Glutamatergic neuron (in vitro differentiated cells): ENCODE measurements around the gene NES. TPM values are rescaled to one million over a fixed set of nuclear protein-coding genes. Genes with fewer than 3 reads are reported as not detected.

Experiments used
- DNase-seq: peaks from one replicate; pipeline ENCODE4 v3.0.0; 2022
- H3K27ac Mint-ChIP-seq: one replicate; pipeline ENCODE4 v1.8.0; 2020; ENCODE audit warnings: mild to moderate bottlenecking, mixed read lengths, inconsistent platforms; ENCODE audit not compliant: unreplicated experiment
- H3K27me3 Mint-ChIP-seq: one replicate; pipeline ENCODE4 v1.8.0; 2020; ENCODE audit warnings: mild to moderate bottlenecking, moderate library complexity, mixed read lengths, inconsistent platforms; ENCODE audit not compliant: unreplicated experiment
- H3K36me3 Mint-ChIP-seq: one replicate; pipeline ENCODE4 v1.8.0; 2020; ENCODE audit warnings: mild to moderate bottlenecking, mixed read lengths, inconsistent platforms; ENCODE audit not compliant: unreplicated experiment
- H3K4me1 Mint-ChIP-seq: one replicate; pipeline ENCODE4 v1.8.0; 2020; ENCODE audit warnings: mild to moderate bottlenecking, low read depth, mixed read lengths, inconsistent platforms; ENCODE audit not compliant: unreplicated experiment
- H3K4me3 Mint-ChIP-seq: one replicate; pipeline ENCODE4 v1.8.0; 2020; ENCODE audit warnings: mild to moderate bottlenecking, mixed read lengths, inconsistent platforms; ENCODE audit not compliant: unreplicated experiment
- H3K9me3 Mint-ChIP-seq: one replicate; pipeline ENCODE4 v1.8.0; 2020; ENCODE audit warnings: mild to moderate bottlenecking, moderate library complexity, mixed read lengths, inconsistent platforms; ENCODE audit not compliant: unreplicated experiment
- total RNA-seq: library from RNA; stranded (reverse); fragmentation: NEBNext Ultra II Directional; extraction: Animal tissue kit (Norgen Biotek cat#: 25700); gene quantifications from one replicate; pipeline ENCODE4 v1.2.1, GENCODE V29; 2021; ENCODE audit not compliant: unreplicated experiment
- TF ChIP-seq, protein P1 (sequence below): fragments of 200-600 bp; sonication (generic); IDR thresholded peaks from one replicate; pipeline ENCODE4 v1.5.0; 2021; ENCODE audit not compliant: partially characterized antibody, unreplicated experiment

The NES gene
- total RNA-seq, 1 donor from 2014 or later, result 375 TPM

DNA sequence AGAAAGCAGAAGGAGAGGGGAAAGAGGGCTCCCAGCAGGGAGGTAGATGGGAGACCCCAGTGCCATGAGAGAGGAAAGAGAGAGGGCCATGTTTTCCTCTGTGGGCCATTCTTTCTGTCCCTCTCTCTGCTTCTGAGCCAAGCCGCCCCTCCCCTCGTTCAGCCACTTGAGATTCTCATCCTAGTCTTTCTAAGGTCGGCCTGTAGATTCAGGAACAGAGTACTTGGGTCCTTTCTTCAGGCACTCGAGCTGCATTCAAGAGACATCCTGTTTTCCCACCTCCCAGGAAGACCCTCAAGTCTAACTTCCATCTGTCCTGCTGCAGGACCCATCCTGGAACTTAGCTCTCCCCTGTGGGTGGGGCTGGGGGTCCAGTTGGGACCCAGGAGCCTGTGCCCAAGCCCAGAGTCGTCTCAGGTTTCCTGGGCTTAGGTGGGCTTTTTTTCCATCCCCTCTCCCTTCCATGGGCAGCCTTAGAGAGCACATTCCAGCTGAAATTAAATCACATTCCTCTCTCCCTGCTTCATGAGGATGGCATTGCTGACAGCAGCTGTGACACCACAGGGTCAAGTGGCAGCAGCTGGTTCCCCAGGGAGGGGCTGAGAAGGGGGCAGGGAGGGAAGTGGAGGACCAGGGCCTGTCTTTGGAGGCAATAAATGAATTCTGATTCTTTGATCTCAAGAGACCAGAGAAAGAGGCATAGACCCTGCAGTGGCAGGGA, 13.0 kb downstream of the NES start:
- peaks cover 33% of the 10 kb centered on the region for H3K27me3 Mint-ChIP-seq
- peak overlapping the region; percentile 58 for H3K4me3 Mint-ChIP-seq
- H3K9me3 Mint-ChIP-seq, result peaks cover 6% of the 10 kb centered on the region
- peak overlapping the region; percentile 83 for H3K27ac Mint-ChIP-seq
- peaks cover 57% of the 10 kb centered on the region for H3K4me1 Mint-ChIP-seq
- DNase-seq, result peak; percentile 66
- TF ChIP-seq, protein P1, sequence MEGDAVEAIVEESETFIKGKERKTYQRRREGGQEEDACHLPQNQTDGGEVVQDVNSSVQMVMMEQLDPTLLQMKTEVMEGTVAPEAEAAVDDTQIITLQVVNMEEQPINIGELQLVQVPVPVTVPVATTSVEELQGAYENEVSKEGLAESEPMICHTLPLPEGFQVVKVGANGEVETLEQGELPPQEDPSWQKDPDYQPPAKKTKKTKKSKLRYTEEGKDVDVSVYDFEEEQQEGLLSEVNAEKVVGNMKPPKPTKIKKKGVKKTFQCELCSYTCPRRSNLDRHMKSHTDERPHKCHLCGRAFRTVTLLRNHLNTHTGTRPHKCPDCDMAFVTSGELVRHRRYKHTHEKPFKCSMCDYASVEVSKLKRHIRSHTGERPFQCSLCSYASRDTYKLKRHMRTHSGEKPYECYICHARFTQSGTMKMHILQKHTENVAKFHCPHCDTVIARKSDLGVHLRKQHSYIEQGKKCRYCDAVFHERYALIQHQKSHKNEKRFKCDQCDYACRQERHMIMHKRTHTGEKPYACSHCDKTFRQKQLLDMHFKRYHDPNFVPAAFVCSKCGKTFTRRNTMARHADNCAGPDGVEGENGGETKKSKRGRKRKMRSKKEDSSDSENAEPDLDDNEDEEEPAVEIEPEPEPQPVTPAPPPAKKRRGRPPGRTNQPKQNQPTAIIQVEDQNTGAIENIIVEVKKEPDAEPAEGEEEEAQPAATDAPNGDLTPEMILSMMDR, result no peak
- no peaks in the 10 kb centered on the region for H3K36me3 Mint-ChIP-seq

DNA sequence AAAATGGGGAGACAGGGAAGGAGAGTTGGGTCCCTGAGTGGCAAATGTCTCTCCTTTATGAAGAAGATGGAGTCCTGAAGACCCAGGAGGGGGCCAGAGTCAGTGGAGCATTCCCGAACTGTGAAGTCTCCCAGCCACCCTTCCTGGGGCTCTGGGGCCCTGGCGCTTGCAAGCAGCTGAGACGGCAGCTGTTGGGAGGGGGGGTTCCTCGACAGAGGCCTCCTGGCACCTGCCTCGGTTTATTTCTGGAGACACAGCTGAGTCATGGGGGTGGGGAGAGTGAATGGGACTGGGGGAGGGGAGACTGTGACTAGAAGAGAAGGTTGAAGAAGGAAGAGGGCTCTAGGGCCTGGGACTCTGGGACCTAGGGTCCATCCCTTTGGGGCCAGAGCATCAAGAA, 14.0 kb downstream of the NES start:
- peaks cover 28% of the 10 kb centered on the region for H3K27me3 Mint-ChIP-seq
- TF ChIP-seq, protein P1, result no peak
- peaks cover 52% of the 10 kb centered on the region for H3K4me1 Mint-ChIP-seq
- H3K36me3 Mint-ChIP-seq, result no peaks in the 10 kb centered on the region
- H3K27ac Mint-ChIP-seq, result peak overlapping the region; percentile 83
- no peak for DNase-seq
- peaks cover 6% of the 10 kb centered on the region for H3K9me3 Mint-ChIP-seq
- peak overlapping the region; percentile 58 for H3K4me3 Mint-ChIP-seq

DNA sequence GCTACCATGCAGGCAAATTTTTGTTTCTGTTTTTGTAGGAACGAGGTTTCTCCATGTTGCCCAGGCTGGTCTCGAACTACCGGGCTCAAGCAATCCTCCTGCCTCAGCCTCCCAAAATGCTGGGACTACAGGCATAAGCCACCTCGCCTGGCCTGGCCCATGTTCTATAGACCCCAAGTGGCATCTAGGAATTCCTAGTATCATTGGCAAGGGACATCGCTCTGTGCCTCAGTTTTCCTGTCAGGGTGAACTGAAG, 14.5 kb downstream of the NES start:
- peak overlapping the region; percentile 30 for H3K27ac Mint-ChIP-seq
- H3K4me3 Mint-ChIP-seq, result peak overlapping the region; percentile 50
- H3K36me3 Mint-ChIP-seq, result no peaks in the 10 kb centered on the region

DNA sequence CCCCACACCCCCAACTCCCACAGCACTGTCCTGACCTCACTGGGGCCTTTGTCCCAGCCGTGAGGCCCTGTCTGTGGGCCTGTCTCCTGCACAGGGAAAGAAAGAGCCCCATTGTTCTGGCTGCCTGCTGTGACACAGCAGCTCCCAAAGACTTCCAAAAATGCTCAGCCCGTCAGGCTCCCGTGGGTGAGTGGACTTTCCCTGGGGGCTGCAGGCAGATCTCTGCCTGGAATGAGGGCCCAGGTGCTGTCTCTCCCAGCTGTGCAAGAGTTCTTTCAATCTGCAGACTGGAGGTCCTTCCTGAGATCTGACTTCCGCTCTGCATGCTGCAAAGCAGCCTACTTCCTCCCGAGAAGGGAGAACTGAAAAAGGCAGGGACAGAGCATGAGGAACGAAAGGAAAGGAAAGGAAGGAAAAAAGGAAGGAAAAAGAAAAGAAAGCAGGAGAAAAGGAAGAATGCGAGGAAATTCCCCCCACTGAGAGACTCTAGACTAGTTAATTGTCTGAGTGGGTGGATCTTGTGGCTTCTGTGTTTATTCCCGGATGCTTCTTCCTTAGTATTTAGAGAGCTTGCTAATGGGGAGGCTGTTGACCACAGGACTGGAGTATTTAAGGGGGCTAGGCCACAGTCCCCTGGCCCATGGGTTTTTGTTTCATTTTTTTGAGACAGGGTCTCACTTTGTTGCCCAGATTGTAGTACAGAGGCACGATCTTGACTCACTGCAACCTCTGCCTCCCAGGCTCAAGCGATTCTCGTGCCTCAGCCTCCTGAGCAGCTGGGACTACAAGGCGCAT, 15.0 kb downstream of the NES start:
- Mint-ChIP-seq H3K27me3 (peaks cover 26% of the 10 kb centered on the region), H3K27ac (peak overlapping the region; percentile 92), H3K9me3 (peaks cover 6% of the 10 kb centered on the region), H3K4me1 (peaks cover 50% of the 10 kb centered on the region), H3K36me3 (no peaks in the 10 kb centered on the region), H3K4me3 (peak overlapping the region; percentile 23)
- no peak for DNase-seq
- TF ChIP-seq, protein P1, result no peak

More for the DNA sequence above, 14.5 kb downstream of the NES start:
- Mint-ChIP-seq H3K9me3 (peaks cover 6% of the 10 kb centered on the region), H3K4me1 (peaks cover 49% of the 10 kb centered on the region), H3K27me3 (peaks cover 26% of the 10 kb centered on the region)
- no peak for DNase-seq
- TF ChIP-seq, protein P1, result no peak

DNA sequence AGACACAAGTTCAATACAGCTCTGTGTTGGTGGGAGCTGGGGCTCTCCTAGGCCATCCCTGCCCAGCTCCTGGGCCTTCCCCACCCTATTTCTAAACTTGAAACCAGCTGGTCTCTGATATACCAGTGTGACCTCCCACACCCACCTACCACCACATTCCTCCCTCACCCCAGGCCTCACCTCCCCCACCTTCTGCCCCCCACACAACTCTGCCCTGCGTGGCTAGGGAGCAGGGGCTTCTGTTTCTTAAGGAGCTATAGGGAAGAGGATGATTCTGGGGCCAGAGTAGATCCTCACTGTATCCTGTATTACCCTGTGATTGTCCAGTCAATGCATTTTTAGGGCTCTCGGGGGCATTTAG, 16.5 kb downstream of the NES start:
- Mint-ChIP-seq H3K27me3 (peaks cover 16% of the 10 kb centered on the region), H3K4me3 (peak overlapping the region; percentile 63)

More for the DNA sequence above, 16.5 kb downstream of the NES start:
- Mint-ChIP-seq H3K36me3 (no peaks in the 10 kb centered on the region), H3K9me3 (peaks cover 9% of the 10 kb centered on the region), H3K27ac (peak overlapping the region; percentile 92), H3K4me1 (peaks cover 51% of the 10 kb centered on the region)
- DNase-seq, result no peak
- TF ChIP-seq, protein P1, result no peak
